Urinary bladder (tissue), 4 donors: ENCODE results near the gene CD99. TPM values are rescaled to one million over a fixed set of nuclear protein-coding genes. Genes with fewer than 3 reads are reported as not detected.
A peak's percentile ranks its signal among the peaks of the same experiment; 100 is the strongest.
"Not testable (repeated sequence)": the region's sequence is repeated elsewhere in the genome, so short reads cannot be mapped to it uniquely, and the experiment has no call there.

ENCODE experiments used
- DNase-seq: peaks from one replicate; pipeline ENCODE4 v3.0.0-alpha.2; 2015; ENCODE audit errors: extremely low spot score
- H3K27ac ChIP-seq: one replicate; pipeline ENCODE4 v1.5.1; 2013; ENCODE audit warnings: low read depth, mild to moderate bottlenecking, moderate library complexity
- H3K36me3 ChIP-seq: one replicate; pipeline ENCODE4 v1.6.1; 2013; ENCODE audit warnings: mild to moderate bottlenecking, moderate library complexity; ENCODE audit not compliant: insufficient read depth
- H3K4me1 ChIP-seq: one replicate; pipeline ENCODE4 v1.6.1; 2013; ENCODE audit warnings: mild to moderate bottlenecking, moderate library complexity; ENCODE audit not compliant: insufficient read depth
- H3K4me3 ChIP-seq: one replicate; pipeline ENCODE4 v1.5.1; 2013; ENCODE audit warnings: low read depth, low read length
- WGBS: extraction: QIAGEN DNeasy Blood & Tissue Kit; methylation state at CpG from one replicate; pipeline ENCODE4 v1.1.7; 2013; 5-methylcytosine and 5-hydroxymethylcytosine counted together
- polyA plus RNA-seq: library from polyadenylated mRNA; stranded (reverse); fragments of 200-250 nt; gene quantifications from one replicate; pipeline ENCODE4 v1.2.3, GENCODE V29; 2013
- total RNA-seq: library from RNA; depleted of rRNA; stranded (reverse); fragments of >200 nt; gene quantifications from one replicate; pipeline ENCODE4 v1.2.3, GENCODE V29; 2014
- donor health status: healthy with polysubstance abuse.
- donor health status: healthy.

Gene CD99
- total and polyA plus RNA-seq, 2 donors, result 95.6 to 496 TPM

GRCh38 chrX:2662586-2662985 is 28.5 kb upstream of the CD99 start:
- no peaks in the 10 kb centered on the region for H3K4me1 ChIP-seq
- H3K27ac ChIP-seq, result no peak overlapping the region
- no peak for DNase-seq
- 77% methylated on average over 5 of the region's 5 CpGs for WGBS
- no peaks in the 10 kb centered on the region for H3K36me3 ChIP-seq
- no peak overlapping the region for H3K4me3 ChIP-seq

DNA sequence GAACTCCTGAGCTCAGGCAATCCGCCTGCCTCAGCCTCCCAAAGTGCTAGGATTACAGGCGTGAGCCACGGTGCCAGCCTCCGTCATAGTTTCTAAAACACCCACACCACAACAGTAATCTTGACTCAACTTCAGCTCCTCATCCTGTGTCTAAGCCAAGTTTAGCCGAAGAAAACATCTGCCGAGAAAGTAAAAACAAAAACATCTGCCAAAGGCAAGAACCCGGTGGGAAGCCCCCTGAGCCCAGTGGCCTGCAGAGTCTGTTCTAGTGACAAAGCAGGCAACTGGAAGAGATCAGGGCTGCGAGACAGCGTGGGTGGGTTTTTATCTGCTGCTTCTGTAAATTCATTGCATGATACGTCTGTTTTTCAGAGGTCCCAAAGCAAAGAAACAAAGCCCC is 26.6 kb upstream of the CD99 start:
- DNase-seq, result peak; percentile 39
- Histone ChIP-seq H3K36me3 (no peaks in the 10 kb centered on the region), H3K4me1 (no peaks in the 10 kb centered on the region), H3K4me3 (no peak overlapping the region), H3K27ac (no peak overlapping the region)
- 31% methylated on average over 10 of the region's 10 CpGs for WGBS

DNA sequence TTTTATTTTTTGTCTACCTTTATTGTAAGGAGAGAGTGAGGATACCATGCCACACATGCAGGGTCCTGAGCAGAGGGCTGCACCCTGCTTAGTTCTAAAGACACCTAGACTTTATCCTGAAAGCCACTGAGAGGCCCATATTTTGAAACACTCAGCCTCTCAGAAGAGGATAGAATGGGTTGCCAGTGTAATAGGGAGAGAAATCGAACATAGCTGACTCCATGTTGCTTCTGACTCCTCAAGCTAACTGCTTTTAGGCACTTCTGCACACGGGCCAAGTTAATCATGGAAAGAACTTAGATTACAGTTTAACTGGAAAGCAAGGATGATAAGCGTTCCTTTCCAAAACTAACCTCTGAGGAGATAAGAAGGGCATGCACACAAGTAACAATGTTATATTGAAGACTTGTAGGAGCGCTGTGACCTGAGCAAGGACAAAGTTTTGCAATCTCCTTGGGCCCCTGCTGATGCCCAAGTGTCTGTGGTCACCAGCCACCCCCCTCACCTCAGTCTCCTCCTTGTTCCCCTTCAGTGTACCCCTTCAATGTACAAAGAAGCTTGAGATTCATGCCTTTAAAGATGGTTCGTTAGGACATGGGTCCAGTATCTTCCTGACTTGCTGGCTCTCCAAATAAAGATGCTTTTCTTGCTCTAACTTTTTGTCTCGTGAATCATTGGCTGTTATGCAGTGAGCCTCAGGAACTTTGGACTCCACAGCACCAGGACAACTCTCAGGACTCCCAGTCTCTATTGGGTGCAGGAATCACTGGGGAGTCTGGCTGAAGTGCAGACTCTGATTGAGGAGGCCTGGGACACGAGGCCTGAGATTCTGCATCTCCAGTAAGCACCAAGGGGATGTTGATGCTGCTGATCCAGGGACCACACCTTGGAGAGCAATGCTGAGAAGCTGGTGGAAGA is 25.4 kb upstream of the CD99 start:
- Histone ChIP-seq H3K4me1 (no peaks in the 10 kb centered on the region), H3K4me3 (no peak overlapping the region), H3K36me3 (no peaks in the 10 kb centered on the region), H3K27ac (no peak overlapping the region)
- 65% methylated on average over 7 of the region's 7 CpGs for WGBS
- no peak for DNase-seq

GRCh38 chrX:2666491-2666890 is 24.6 kb upstream of the CD99 start:
- H3K4me1 ChIP-seq, result no peaks in the 10 kb centered on the region
- no peak overlapping the region for H3K27ac ChIP-seq
- 95% methylated on average over 2 of the region's 2 CpGs for WGBS
- no peaks in the 10 kb centered on the region for H3K36me3 ChIP-seq
- no peak for DNase-seq
- H3K4me3 ChIP-seq, result no peak overlapping the region

- DNase-seq, result peak; percentile 48
- WGBS, result 28% methylated on average over 4 of the region's 4 CpGs
- Histone ChIP-seq H3K27ac (no peak overlapping the region), H3K36me3 (no peaks in the 10 kb centered on the region), H3K4me3 (no peak overlapping the region), H3K4me1 (no peaks in the 10 kb centered on the region)
These were observed 20.1 kb upstream of the CD99 start for GRCh38 chrX:2670978-2671377.

DNA sequence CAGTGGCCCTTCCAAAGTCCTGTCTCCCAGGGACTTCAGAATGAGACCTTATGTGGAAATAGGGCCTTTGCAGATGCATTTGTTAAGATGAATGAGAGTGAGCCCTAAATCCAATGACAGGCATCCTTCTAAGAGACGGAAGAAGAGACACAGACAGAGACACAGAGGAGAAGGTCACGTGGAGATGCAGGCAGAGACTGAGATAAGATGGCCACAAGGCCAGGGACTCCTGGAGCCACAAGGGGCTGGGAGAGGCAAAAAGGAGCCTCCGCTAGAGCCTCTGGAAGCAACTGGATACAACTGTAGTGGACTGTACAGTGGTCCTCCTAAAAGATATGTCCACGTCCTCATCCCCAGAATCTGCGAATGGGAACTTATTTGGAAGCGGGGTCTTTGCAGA is 19.0 kb upstream of the CD99 start:
- Histone ChIP-seq H3K27ac (no peak overlapping the region), H3K4me3 (no peak overlapping the region), H3K4me1 (no peaks in the 10 kb centered on the region), H3K36me3 (no peaks in the 10 kb centered on the region)
- DNase-seq, result no peak
- 98% methylated on average over 6 of the region's 6 CpGs for WGBS

DNA sequence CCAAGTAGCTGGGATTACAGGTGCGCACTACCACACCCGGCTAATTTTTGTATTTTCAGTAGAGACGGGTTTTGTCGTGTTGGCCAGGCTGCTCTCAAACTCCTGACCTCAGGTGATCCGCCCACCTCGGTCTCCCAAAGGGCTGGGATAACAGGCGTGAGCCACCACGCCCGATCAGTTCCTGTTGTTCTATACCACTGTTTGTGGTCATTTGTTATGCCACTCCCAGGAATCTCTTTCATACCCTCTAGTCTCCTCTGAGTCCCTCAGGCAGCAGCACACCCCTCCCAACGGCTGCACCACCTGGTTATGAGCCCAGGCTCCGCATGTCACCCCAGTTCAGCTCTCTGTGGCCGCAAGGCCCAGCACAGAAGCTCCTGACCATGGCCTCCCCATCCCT is 17.5 kb upstream of the CD99 start:
- no peak for DNase-seq
- no peaks in the 10 kb centered on the region for H3K36me3 ChIP-seq
- H3K4me3 ChIP-seq, result no peak overlapping the region
- H3K4me1 ChIP-seq, result peaks cover 2% of the 10 kb centered on the region
- 92% methylated on average over 12 of the region's 12 CpGs for WGBS
- H3K27ac ChIP-seq, result no peak overlapping the region

- H3K36me3 ChIP-seq, H3K4me1 ChIP-seq, H3K27ac ChIP-seq, DNase-seq, H3K4me3 ChIP-seq: not testable (repeated sequence)
- 89% methylated on average over 7 of the region's 7 CpGs for WGBS
These were observed 15.4 kb upstream of the CD99 start for GRCh38 chrX:2675657-2676200.

GRCh38 chrX:2676794-2677675 is 14.1 kb upstream of the CD99 start:
- no peak overlapping the region for H3K4me3 ChIP-seq
- H3K27ac ChIP-seq, result no peak overlapping the region
- H3K4me1 ChIP-seq, result peaks cover 2% of the 10 kb centered on the region
- H3K36me3 ChIP-seq, result no peaks in the 10 kb centered on the region
- DNase-seq, result no peak
- WGBS, result 65% methylated on average over 7 of the region's 7 CpGs

DNA sequence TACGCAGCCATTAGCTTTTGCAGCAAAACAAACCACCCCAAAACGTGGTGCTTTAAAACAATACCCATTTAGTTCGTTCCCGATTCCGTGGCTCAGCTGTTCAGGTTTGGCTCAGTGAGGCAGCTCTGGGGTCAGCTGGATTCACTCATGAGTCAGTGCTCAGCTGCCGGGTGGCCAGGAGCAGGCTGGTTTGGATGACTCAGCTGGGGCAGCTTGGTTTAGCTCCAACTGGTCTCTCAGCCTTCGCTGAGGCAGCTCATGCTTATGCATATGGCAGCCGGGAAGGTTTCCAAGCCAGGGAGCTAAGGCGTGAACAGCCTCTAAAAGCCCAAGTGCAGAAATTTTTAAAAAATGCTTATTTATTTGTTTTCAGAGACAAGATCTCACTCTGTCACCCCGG is 13.3 kb upstream of the CD99 start:
- H3K27ac ChIP-seq, result no peak overlapping the region
- WGBS, result 28% methylated on average over 10 of the region's 10 CpGs

DNA sequence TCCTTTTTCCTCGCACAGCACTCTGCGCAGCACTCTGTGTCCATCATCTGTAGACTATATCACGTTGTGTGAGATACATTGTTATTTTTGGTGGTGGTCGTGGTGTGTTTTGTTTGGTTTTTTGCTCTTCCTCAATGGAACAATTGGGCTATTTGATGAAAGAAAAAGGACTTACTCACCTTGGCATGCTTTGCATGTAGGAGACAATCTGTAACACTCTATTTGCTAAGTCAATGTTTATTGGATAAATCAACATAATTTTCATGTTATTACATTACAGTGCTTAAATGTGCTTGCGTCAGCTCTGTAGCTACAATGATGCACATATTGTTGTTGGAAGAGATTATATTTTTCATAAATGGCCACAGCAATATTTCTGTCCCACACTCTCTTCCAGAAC is 12.5 kb upstream of the CD99 start:
- no peaks in the 10 kb centered on the region for H3K36me3 ChIP-seq
- DNase-seq, result no peak
- 69% methylated on average over 5 of the region's 5 CpGs for WGBS
- no peak overlapping the region for H3K4me3 ChIP-seq
- no peak overlapping the region for H3K27ac ChIP-seq
- peaks cover 3% of the 10 kb centered on the region for H3K4me1 ChIP-seq

More for the DNA sequence above, 13.3 kb upstream of the CD99 start:
- no peaks in the 10 kb centered on the region for H3K36me3 ChIP-seq
- H3K4me3 ChIP-seq, result no peak overlapping the region
- DNase-seq, result no peak
- peaks cover 3% of the 10 kb centered on the region for H3K4me1 ChIP-seq

DNA sequence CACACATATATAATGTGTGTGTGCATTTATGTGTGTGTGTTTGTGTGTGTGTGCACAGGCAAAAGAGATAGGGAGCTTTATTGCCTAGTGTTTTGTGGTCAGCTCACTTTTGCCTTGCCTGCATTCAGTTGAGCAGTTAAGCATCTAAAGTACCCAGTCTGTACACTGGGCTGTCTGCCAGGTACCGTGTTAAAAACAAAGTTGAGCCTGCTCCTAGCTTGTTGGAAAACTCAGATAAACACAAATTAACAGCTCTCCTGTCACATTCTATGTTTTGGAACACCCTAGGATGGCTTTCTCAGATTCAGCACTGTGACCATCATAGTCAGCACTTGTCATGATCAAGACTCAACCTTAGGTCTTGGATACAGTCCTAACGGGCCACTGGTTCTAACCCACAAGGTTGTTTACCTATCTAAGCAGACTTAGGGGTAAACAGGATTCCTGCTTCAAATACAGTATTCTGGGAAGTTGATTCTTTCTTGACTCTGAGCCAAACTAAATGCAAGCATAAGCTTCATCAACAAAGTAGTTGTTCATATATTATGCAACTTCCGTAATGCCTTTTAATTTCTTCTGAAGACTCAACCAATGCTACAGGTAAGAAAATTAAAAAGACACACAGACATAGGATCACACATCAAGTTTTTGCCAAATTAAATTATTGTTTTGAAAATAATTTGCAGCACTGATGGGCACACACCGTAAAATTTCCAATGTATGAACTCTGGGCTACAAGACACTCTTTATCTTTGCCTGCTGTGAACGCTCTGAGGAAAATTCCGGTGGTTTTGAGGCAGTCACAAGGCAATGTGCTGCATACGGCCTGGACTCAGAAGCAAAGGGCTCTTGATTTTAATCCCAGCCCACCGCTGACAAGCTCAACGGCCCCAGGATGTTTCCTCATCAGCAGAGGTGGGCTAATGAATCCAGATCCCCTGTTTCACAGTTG is 11.3 kb upstream of the CD99 start:
- 51% methylated on average over 9 of the region's 9 CpGs for WGBS
- no peak overlapping the region for H3K27ac ChIP-seq
- H3K4me1 ChIP-seq, result peaks cover 3% of the 10 kb centered on the region
- H3K36me3 ChIP-seq, result no peaks in the 10 kb centered on the region
- H3K4me3 ChIP-seq, result no peak overlapping the region
- no peak for DNase-seq
